Measurements from ENCODE around the gene GHDC.
"Not testable (repeated sequence)": the region's sequence is repeated elsewhere in the genome, so short reads cannot be mapped to it uniquely, and the experiment has no call there.

DNA sequence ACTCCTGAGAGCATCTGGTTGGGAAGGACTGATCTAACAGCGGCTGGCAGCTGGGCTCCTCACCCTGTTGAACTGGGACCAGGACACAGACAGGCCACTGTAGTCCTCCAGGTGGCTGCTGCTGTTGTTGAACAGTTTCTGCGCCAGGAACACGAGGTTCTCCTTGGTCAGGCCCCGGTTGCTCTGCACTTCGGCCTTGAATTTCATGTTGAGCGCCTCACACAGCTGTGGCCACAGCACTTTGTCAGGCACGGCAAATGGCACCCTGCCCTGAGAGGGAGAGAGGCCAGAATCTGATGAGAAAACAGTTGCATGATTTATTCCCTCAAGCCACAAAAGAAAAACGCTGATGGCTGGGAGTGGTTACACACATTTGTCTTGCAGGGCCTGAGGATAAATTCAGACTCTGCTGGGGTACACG, 17.6 kb upstream of the GHDC start:
- TF ChIP-seq EP300 (IDR thresholded peaks at IDR 0.05; ENCODE audit: low read depth): not testable (repeated sequence)
- TF ChIP-seq POLR2AphosphoS5 (IDR thresholded peaks at IDR 0.05): peak in 2 of 3 donors; percentile 44 to 48
- TF ChIP-seq, protein P1, sequence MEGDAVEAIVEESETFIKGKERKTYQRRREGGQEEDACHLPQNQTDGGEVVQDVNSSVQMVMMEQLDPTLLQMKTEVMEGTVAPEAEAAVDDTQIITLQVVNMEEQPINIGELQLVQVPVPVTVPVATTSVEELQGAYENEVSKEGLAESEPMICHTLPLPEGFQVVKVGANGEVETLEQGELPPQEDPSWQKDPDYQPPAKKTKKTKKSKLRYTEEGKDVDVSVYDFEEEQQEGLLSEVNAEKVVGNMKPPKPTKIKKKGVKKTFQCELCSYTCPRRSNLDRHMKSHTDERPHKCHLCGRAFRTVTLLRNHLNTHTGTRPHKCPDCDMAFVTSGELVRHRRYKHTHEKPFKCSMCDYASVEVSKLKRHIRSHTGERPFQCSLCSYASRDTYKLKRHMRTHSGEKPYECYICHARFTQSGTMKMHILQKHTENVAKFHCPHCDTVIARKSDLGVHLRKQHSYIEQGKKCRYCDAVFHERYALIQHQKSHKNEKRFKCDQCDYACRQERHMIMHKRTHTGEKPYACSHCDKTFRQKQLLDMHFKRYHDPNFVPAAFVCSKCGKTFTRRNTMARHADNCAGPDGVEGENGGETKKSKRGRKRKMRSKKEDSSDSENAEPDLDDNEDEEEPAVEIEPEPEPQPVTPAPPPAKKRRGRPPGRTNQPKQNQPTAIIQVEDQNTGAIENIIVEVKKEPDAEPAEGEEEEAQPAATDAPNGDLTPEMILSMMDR (IDR thresholded peaks at IDR 0.05): not testable (repeated sequence)

Data from transverse colon (tissue), 4 donors.